SIG-M5 (cell line): ENCODE results near the gene RBMX.
A peak's percentile ranks its signal among the peaks of the same experiment; 100 is the strongest.
"Not testable (repeated sequence)": the region's sequence is repeated elsewhere in the genome, so short reads cannot be mapped to it uniquely, and the experiment has no call there.

ENCODE experiments used
- DNase-seq: peaks from one replicate; lab custom pipeline; 2025; lab: John Stamatoyannopoulos, UW

Gene RBMX

GRCh38 chrX:136880452-136881013 lies at the start of gene RBMX:
TSS of gene RBMX (minus strand) at chrX:136880725. CDS start at chrX:136879427, 1,298 bp downstream.
- DNase-seq, result peak; percentile 51

GRCh38 chrX:136921438-136921837 lies 40.9 kb upstream of the RBMX start:
- DNase-seq, result not testable (repeated sequence)

- DNase-seq, result no peak
Observed at GRCh38 chrX:136920001-136920400, 39.5 kb upstream of the RBMX start.

- DNase-seq, result no peak
Observed at GRCh38 chrX:136916827-136917226, 36.3 kb upstream of the RBMX start.

- DNase-seq, result not testable (repeated sequence)
Observed at GRCh38 chrX:136911661-136912060, 31.1 kb upstream of the RBMX start.

GRCh38 chrX:136911253-136911652 lies 30.7 kb upstream of the RBMX start:
- DNase-seq, result no peak

- no peak for DNase-seq
Observed at GRCh38 chrX:136910565-136911035, 30.1 kb upstream of the RBMX start.

GRCh38 chrX:136909706-136910564 lies 29.4 kb upstream of the RBMX start:
- peak; percentile 90 for DNase-seq

- peak; percentile 27 for DNase-seq
Observed at GRCh38 chrX:136909119-136909705, 28.7 kb upstream of the RBMX start.

- no peak for DNase-seq
Observed at GRCh38 chrX:136907621-136908020, 27.1 kb upstream of the RBMX start.

GRCh38 chrX:136906921-136907510 lies 26.5 kb upstream of the RBMX start:
- DNase-seq, result no peak

GRCh38 chrX:136904067-136904466 lies 23.5 kb upstream of the RBMX start:
- DNase-seq, result not testable (repeated sequence)

- DNase-seq, result not testable (repeated sequence)
Observed at GRCh38 chrX:136900071-136900470, 19.5 kb upstream of the RBMX start.

- no peak for DNase-seq
Observed at GRCh38 chrX:136899221-136899620, 18.7 kb upstream of the RBMX start.

- not testable (repeated sequence) for DNase-seq
Observed at GRCh38 chrX:136898752-136899151, 18.2 kb upstream of the RBMX start.

GRCh38 chrX:136896121-136896914 lies 15.8 kb upstream of the RBMX start:
- DNase-seq, result no peak

GRCh38 chrX:136892412-136892811 lies 11.9 kb upstream of the RBMX start:
- DNase-seq, result no peak

GRCh38 chrX:136890596-136890995 lies 10.1 kb upstream of the RBMX start:
- not testable (repeated sequence) for DNase-seq

- DNase-seq, result no peak
Observed at GRCh38 chrX:136889269-136889668, 8.7 kb upstream of the RBMX start.

- DNase-seq, result no peak
Observed at GRCh38 chrX:136880003-136880451, 498 bp downstream of the RBMX start.

GRCh38 chrX:136879001-136879687 lies 1.4 kb downstream of the RBMX start:
- no peak for DNase-seq
